GM04504 (cell line): ENCODE data around the gene EML4.
"Not testable (repeated sequence)": the region's sequence is repeated elsewhere in the genome, so short reads cannot be mapped to it uniquely, and the experiment has no call there.

Experiments
- DNase-seq: peaks from one replicate; pipeline ENCODE4 v3.0.0-alpha.2; 2012; ENCODE audit warnings: low read depth

Gene EML4

GRCh38 chr2:42169100-42169873 is at the start of gene EML4:
Gene EML4 (plus strand): TSS chr2:42169353. CDS start chr2:42169612, 259 bp downstream.
- peak; percentile 67 for DNase-seq

- DNase-seq: no peak
These were observed 45.7 kb upstream of the EML4 start for GRCh38 chr2:42123426-42123825.

- no peak for DNase-seq
These were observed 45.0 kb upstream of the EML4 start for GRCh38 chr2:42124011-42124785.

GRCh38 chr2:42125841-42126594 is 43.1 kb upstream of the EML4 start:
- DNase-seq: no peak

GRCh38 chr2:42126873-42127272 is 42.3 kb upstream of the EML4 start:
- DNase-seq: not testable (repeated sequence)

- no peak for DNase-seq
These were observed 41.4 kb upstream of the EML4 start for GRCh38 chr2:42127425-42128424.

GRCh38 chr2:42128721-42129486 is 40.2 kb upstream of the EML4 start:
- DNase-seq: no peak

GRCh38 chr2:42129487-42129852 is 39.7 kb upstream of the EML4 start:
- DNase-seq: no peak

- no peak for DNase-seq
These were observed 39.2 kb upstream of the EML4 start for GRCh38 chr2:42129947-42130346.

- DNase-seq: not testable (repeated sequence)
These were observed 38.3 kb upstream of the EML4 start for GRCh38 chr2:42130858-42131257.

- DNase-seq: peak; percentile 95
These were observed 36.8 kb upstream of the EML4 start for GRCh38 chr2:42132191-42132965.

GRCh38 chr2:42132966-42133641 is 36.0 kb upstream of the EML4 start:
- peak; percentile 96 for DNase-seq

GRCh38 chr2:42133771-42134195 is 35.4 kb upstream of the EML4 start:
- DNase-seq: no peak

- DNase-seq: not testable (repeated sequence)
These were observed 34.7 kb upstream of the EML4 start for GRCh38 chr2:42134401-42134932.

- no peak for DNase-seq
These were observed 33.5 kb upstream of the EML4 start for GRCh38 chr2:42135381-42136312.

GRCh38 chr2:42136782-42137124 is 32.4 kb upstream of the EML4 start:
- DNase-seq: no peak

- no peak for DNase-seq
These were observed 31.9 kb upstream of the EML4 start for GRCh38 chr2:42137125-42137841.
